Fibroblast of gingiva (primary cell): ENCODE results near the gene ANXA5.

Source experiments
- DNase-seq: peaks from one replicate; pipeline ENCODE4 v3.0.0-alpha.2; 2011; ENCODE audit warnings: low read depth

The ANXA5 gene

DNA sequence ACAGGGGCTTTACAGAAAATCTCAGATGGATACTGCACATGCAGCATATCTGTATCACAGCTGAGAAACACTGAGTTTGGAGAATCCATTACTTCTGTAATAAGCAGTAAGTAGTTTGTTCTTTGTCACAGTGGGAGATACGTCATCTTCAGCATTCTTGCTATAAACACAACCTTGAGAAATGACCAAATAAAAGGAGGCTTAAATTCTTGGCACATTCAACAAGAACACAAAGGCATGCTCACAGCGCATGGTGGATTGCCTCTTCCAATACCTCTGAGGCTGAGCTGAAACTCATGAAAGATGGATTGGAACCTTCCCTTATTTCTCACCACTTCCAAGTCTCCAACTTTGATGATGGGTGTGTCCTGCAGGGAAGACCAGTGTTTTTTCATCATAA is 54.5 kb downstream of the ANXA5 start:
- no peak for DNase-seq

DNA sequence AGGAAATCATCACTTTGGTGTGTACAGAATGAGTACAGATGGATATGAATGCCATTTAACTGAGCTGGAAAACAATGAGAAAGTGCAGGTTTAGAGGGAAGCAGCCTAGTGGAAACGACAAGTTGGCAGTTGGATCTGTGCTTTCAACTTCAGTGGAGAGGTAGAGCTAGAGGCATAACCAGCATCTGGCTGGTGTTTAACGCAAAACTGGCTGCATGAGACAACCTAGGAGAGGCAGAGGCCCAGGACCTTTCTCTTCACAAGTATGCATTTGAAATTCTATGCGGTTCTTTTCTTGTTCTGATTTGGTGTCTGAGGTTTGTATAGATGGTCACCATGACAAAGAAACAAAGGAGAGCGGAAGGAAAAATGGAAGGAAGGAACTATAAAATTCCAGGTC is 63.1 kb downstream of the ANXA5 start:
- DNase-seq: no peak

DNA sequence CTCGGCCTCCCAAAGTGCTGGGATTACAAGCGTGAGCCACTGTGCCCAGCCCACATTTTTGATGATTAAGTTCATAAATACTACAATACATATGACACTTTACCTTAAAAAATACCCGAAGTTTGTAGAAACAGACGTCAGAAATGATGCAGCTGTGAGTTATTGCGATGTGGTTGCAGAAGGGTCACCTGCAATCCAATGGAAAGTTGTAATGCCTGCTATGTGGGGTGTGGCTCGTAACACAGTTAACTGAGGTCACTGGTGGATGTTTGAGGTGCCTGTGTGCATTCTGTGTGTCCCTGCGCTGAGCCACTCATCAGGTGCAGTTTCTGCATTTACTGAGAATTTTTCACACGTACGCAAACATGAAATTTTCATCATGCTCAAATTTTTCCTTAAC is 64.1 kb downstream of the ANXA5 start:
- DNase-seq: no peak
